Uterus (tissue), 2 donors: ENCODE measurements around the gene FN1.

Source experiments
- CTCF ChIP-seq, 4 experiments: fragments of 200-600 bp in 2 of 4; fragments of 450-650 bp in 2 of 4; sonication (generic) in 2 of 4; IDR thresholded peaks; one replicate each; pipeline ENCODE4 v1.5.1; 2016 to 2019; ENCODE audit warnings: antibody characterized with exemption in 4 of 4, mild to moderate bottlenecking in 2 of 4, moderate library complexity in 1 of 4
- POLR2A ChIP-seq, 2 donors: fragments of 450-650 bp; IDR thresholded peaks; one replicate each; pipeline ENCODE4 v1.6.1; 2016; ENCODE audit warnings: antibody characterized with exemption in 2 of 2, mild to moderate bottlenecking in 1 of 2, moderate library complexity in 1 of 2

GRCh38 chr2:215361876-215362561 lies 73.8 kb downstream of the FN1 start:
- TF ChIP-seq POLR2A (IDR thresholded peaks at IDR 0.05) (no peak), CTCF (IDR thresholded peaks at IDR 0.05) (no peak)
